ENCODE data around the gene KLHDC7B.

KLHDC7B gene

GRCh38 chr22:50525104-50525857 is 20.4 kb upstream of the KLHDC7B start, which contains the start of gene SCO2:
TSS of gene SCO2 (minus strand) at chr22:50525598. CDS start at chr22:50524411, 1,187 bp downstream.
- Histone ChIP-seq H3K4me3 (ENCODE audit: low read length) (peak within 1 kb of the TSS; percentile 58), H3K27ac (ENCODE audit: low read length) (no peak within 1 kb of the TSS), H3K27me3 (ENCODE audit: control insufficient read depth, insufficient read depth, low read length) (peaks cover 19% of the 10 kb centered on the region; the same call in 1 of the 2 replicates), H3K36me3 (ENCODE audit: control insufficient read depth, insufficient read depth, low read length) (peaks cover 22% of the 10 kb centered on the region), H3K9me3 (ENCODE audit: control insufficient read depth, insufficient read depth, low read length) (no peaks in the 10 kb centered on the region), H3K4me1 (ENCODE audit: control insufficient read depth, insufficient read depth, low read length) (peaks cover 11% of the 10 kb centered on the region)
- DNase-seq (ENCODE audit: low read depth, low spot score), result peak; percentile 93
- no CpG with 5 or more reads among the region's 84 CpGs for WGBS (ENCODE audit: insufficient coverage, insufficient read length)

GRCh38 chr22:50525858-50526107 is 19.9 kb upstream of the KLHDC7B start:
- H3K27ac ChIP-seq (ENCODE audit: low read length), result no peak overlapping the region
- H3K4me1 ChIP-seq (ENCODE audit: control insufficient read depth, insufficient read depth, low read length), result peaks cover 11% of the 10 kb centered on the region
- H3K36me3 ChIP-seq (ENCODE audit: control insufficient read depth, insufficient read depth, low read length), result peaks cover 22% of the 10 kb centered on the region
- H3K9me3 ChIP-seq (ENCODE audit: control insufficient read depth, insufficient read depth, low read length), result no peaks in the 10 kb centered on the region
- peaks cover 23% of the 10 kb centered on the region for H3K27me3 ChIP-seq (ENCODE audit: control insufficient read depth, insufficient read depth, low read length)
- peak overlapping the region; percentile 58 for H3K4me3 ChIP-seq (ENCODE audit: low read length)
- DNase-seq (ENCODE audit: low read depth, low spot score), result no peak
- no CpG with 5 or more reads among the region's 33 CpGs for WGBS (ENCODE audit: insufficient coverage, insufficient read length)

- H3K9me3 ChIP-seq (ENCODE audit: control insufficient read depth, insufficient read depth, low read length), result no peaks in the 10 kb centered on the region
- no peak overlapping the region for H3K27ac ChIP-seq (ENCODE audit: low read length)
- no CpG with 5 or more reads among the region's 77 CpGs for WGBS (ENCODE audit: insufficient coverage, insufficient read length)
- H3K27me3 ChIP-seq (ENCODE audit: control insufficient read depth, insufficient read depth, low read length), result peaks cover 27% of the 10 kb centered on the region
- DNase-seq (ENCODE audit: low read depth, low spot score), result no peak
- peaks cover 11% of the 10 kb centered on the region for H3K4me1 ChIP-seq (ENCODE audit: control insufficient read depth, insufficient read depth, low read length)
- H3K36me3 ChIP-seq (ENCODE audit: control insufficient read depth, insufficient read depth, low read length), result peaks cover 19% of the 10 kb centered on the region
- H3K4me3 ChIP-seq (ENCODE audit: low read length), result peak overlapping the region; percentile 58
Measured at GRCh38 chr22:50526108-50526833, 19.4 kb upstream of the KLHDC7B start.

GRCh38 chr22:50526834-50527801 is 18.6 kb upstream of the KLHDC7B start:
- peaks cover 14% of the 10 kb centered on the region for H3K36me3 ChIP-seq (ENCODE audit: control insufficient read depth, insufficient read depth, low read length)
- no peak overlapping the region for H3K27ac ChIP-seq (ENCODE audit: low read length)
- WGBS (ENCODE audit: insufficient coverage, insufficient read length), result no CpG with 5 or more reads among the region's 29 CpGs
- H3K27me3 ChIP-seq (ENCODE audit: control insufficient read depth, insufficient read depth, low read length), result peaks cover 35% of the 10 kb centered on the region
- H3K9me3 ChIP-seq (ENCODE audit: control insufficient read depth, insufficient read depth, low read length), result no peaks in the 10 kb centered on the region
- H3K4me3 ChIP-seq (ENCODE audit: low read length), result peak overlapping the region; percentile 58; the same call in 1 of the 2 replicates
- no peak for DNase-seq (ENCODE audit: low read depth, low spot score)
- peaks cover 13% of the 10 kb centered on the region for H3K4me1 ChIP-seq (ENCODE audit: control insufficient read depth, insufficient read depth, low read length)

DNA sequence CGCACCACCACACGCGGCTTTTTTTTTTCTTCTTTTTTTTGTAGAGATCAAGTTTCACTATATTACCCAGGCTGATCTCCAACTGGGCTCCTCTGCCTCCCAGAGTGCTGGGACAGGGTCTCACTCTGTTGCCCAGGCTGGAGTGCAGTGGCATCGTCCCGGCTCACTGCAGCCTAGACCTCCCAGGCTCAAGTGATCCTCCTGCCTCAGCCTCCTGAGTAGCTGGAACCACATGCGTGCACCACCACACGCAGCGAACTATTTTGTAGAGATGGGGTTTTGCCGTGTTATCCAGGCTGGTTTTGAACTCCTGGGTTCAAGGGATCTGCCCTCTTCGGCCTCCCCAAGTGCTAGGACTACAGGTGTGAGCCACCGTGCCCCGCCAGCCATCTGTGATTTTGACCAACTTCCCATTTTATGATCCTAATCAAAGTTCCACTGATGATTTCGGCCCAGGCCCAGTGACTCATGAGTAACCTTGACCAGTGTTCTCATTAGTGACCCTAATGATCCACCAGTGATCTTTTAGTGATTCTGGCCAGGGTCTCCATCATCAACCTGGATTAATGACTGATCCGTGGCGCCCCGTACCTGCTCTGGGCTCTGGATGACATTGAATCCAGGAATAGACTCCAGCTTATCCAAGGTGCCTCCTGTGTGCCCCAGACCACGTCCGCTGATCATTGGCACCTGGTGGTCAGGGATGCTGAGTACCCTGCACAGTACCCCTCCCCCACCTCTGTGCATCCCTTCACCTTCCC is 17.6 kb upstream of the KLHDC7B start:
- Histone ChIP-seq H3K36me3 (ENCODE audit: control insufficient read depth, insufficient read depth, low read length) (peaks cover 4% of the 10 kb centered on the region), H3K9me3 (ENCODE audit: control insufficient read depth, insufficient read depth, low read length) (no peaks in the 10 kb centered on the region), H3K4me1 (ENCODE audit: control insufficient read depth, insufficient read depth, low read length) (peaks cover 13% of the 10 kb centered on the region), H3K4me3 (ENCODE audit: low read length) (no peak overlapping the region), H3K27ac (ENCODE audit: low read length) (no peak overlapping the region), H3K27me3 (ENCODE audit: control insufficient read depth, insufficient read depth, low read length) (peaks cover 41% of the 10 kb centered on the region)
- no CpG with 5 or more reads among the region's 18 CpGs for WGBS (ENCODE audit: insufficient coverage, insufficient read length)
- no peak for DNase-seq (ENCODE audit: low read depth, low spot score)

DNA sequence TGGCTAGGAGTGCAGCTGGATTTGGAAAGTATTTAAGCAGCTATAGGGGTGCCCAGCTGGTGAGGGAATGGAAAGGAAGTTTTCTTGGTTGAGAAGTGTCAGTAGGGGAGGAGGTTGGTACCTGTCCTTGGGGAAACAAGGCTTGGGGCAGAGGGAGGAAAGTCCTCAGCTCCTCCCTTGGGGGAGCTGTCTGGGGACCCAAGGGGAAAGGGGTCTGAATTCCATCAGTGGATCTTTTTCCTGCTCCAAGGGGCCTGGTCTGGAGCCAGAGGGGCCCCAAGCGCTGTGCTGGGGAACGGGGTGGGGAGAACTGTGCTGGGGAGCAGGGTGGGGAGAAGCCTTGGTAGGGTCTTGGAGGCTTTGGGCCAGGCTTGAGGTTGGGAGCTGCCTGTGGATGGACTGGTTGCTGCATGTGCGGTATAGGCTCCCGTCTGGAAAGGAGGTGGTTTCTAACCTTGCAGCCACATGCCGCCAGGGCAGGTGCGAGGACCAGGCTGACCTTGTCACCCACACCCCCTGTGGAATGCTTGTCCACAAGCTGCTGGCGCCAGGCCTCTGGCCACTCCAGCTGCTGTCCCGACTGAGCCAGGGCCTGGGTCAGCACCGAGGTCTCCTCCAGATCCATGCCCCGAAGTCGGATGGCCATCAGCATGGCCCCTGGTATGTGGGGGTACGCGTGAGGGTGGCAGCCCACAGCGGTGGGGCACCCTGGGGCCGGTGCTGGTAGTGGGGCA is 16.9 kb upstream of the KLHDC7B start:
- H3K9me3 ChIP-seq (ENCODE audit: control insufficient read depth, insufficient read depth, low read length), result no peaks in the 10 kb centered on the region
- DNase-seq (ENCODE audit: low read depth, low spot score), result no peak
- no peak overlapping the region for H3K27ac ChIP-seq (ENCODE audit: low read length)
- no CpG with 5 or more reads among the region's 15 CpGs for WGBS (ENCODE audit: insufficient coverage, insufficient read length)
- no peak overlapping the region for H3K4me3 ChIP-seq (ENCODE audit: low read length)
- H3K4me1 ChIP-seq (ENCODE audit: control insufficient read depth, insufficient read depth, low read length), result peaks cover 13% of the 10 kb centered on the region
- H3K27me3 ChIP-seq (ENCODE audit: control insufficient read depth, insufficient read depth, low read length), result peaks cover 42% of the 10 kb centered on the region
- no peaks in the 10 kb centered on the region; the same call in 1 of the 2 replicates for H3K36me3 ChIP-seq (ENCODE audit: control insufficient read depth, insufficient read depth, low read length)

GRCh38 chr22:50529416-50529896 is 16.2 kb upstream of the KLHDC7B start:
- Histone ChIP-seq H3K27ac (ENCODE audit: low read length) (no peak overlapping the region), H3K27me3 (ENCODE audit: control insufficient read depth, insufficient read depth, low read length) (peaks cover 42% of the 10 kb centered on the region), H3K4me1 (ENCODE audit: control insufficient read depth, insufficient read depth, low read length) (peaks cover 12% of the 10 kb centered on the region), H3K9me3 (ENCODE audit: control insufficient read depth, insufficient read depth, low read length) (no peaks in the 10 kb centered on the region), H3K36me3 (ENCODE audit: control insufficient read depth, insufficient read depth, low read length) (no peaks in the 10 kb centered on the region; the same call in 1 of the 2 replicates), H3K4me3 (ENCODE audit: low read length) (peak overlapping the region; percentile 56; the same call in 1 of the 2 replicates)
- DNase-seq (ENCODE audit: low read depth, low spot score), result no peak
- WGBS (ENCODE audit: insufficient coverage, insufficient read length), result no CpG with 5 or more reads among the region's 50 CpGs

DNA sequence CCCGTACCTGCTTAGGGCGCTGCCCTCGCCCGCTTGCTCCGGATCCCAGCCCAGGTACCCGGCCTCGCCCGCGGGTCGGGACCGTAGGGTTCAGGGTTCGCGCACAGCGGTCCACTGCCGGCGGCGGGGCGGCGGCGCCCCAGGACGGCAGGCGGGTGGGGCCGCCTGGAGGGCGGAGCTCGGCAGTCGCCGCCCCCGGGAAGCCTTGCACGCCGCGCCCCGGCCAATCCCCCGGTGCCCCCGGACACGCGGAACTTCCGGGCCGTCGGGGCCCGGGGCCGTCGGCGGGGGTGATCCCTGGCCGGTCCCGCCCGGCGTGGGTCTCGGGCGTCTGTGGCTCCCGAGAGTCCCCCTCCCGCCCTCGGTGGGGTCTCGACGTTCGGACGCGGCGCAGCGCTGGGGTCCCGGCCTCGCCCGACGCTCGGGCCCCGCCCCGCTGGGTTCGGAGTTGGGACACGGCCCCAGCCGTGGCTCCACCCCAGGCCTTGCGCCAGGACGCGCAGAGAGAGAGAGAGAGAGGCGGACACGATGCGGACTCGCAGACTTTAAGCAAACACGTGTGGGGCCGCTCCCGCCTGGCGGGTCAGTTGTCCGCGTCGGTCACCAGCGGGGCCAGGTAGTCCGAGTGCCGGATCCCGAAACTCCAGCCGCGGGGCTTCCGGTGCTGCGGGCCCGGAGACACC is 15.7 kb upstream of the KLHDC7B start, which contains the start of gene TYMP:
Gene TYMP, minus strand, starts transcription at position 116 of the 683 bp plus-strand sequence. CDS start 303 bp downstream, outside the sequence.
- H3K27ac ChIP-seq (ENCODE audit: low read length), result no peak within 1 kb of the TSS
- DNase-seq (ENCODE audit: low read depth, low spot score), result no peak
- no CpG with 5 or more reads among the region's 92 CpGs for WGBS (ENCODE audit: insufficient coverage, insufficient read length)
- H3K27me3 ChIP-seq (ENCODE audit: control insufficient read depth, insufficient read depth, low read length), result peaks cover 42% of the 10 kb centered on the region
- peaks cover 11% of the 10 kb centered on the region for H3K4me1 ChIP-seq (ENCODE audit: control insufficient read depth, insufficient read depth, low read length)
- H3K9me3 ChIP-seq (ENCODE audit: control insufficient read depth, insufficient read depth, low read length), result no peaks in the 10 kb centered on the region
- H3K36me3 ChIP-seq (ENCODE audit: control insufficient read depth, insufficient read depth, low read length), result no peaks in the 10 kb centered on the region; the same call in 1 of the 2 replicates
- peak within 1 kb of the TSS; percentile 56; the same call in 1 of the 2 replicates for H3K4me3 ChIP-seq (ENCODE audit: low read length)

DNA sequence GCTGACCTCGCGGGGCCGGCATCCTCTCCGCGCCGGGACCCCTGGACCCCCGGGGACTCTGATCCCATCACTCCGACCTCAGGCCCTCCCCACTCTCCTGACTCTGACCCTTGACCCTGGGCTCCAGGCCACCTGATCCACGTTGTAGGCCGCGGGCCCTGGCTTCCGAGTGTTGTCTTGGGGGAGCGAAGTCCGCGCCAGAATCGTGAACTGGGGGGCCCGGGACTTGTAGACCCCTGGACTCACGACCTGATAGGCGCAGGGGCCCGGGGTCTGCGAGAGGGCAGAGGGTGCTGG is 15.2 kb upstream of the KLHDC7B start:
- no peak for DNase-seq (ENCODE audit: low read depth, low spot score)
- H3K9me3 ChIP-seq (ENCODE audit: control insufficient read depth, insufficient read depth, low read length), result no peaks in the 10 kb centered on the region
- H3K36me3 ChIP-seq (ENCODE audit: control insufficient read depth, insufficient read depth, low read length), result no peaks in the 10 kb centered on the region; the same call in 1 of the 2 replicates
- peaks cover 42% of the 10 kb centered on the region for H3K27me3 ChIP-seq (ENCODE audit: control insufficient read depth, insufficient read depth, low read length)
- no peak overlapping the region for H3K27ac ChIP-seq (ENCODE audit: low read length)
- H3K4me1 ChIP-seq (ENCODE audit: control insufficient read depth, insufficient read depth, low read length), result peaks cover 11% of the 10 kb centered on the region
- no CpG with 5 or more reads among the region's 21 CpGs for WGBS (ENCODE audit: insufficient coverage, insufficient read length)
- H3K4me3 ChIP-seq (ENCODE audit: low read length), result peak overlapping the region; percentile 56; the same call in 1 of the 2 replicates
